AG04450 (cell line): ENCODE results near the gene ATP1A4. TPM values are rescaled to one million over a fixed set of nuclear protein-coding genes. Genes with fewer than 3 reads are reported as not detected.

Experiments used
- CTCF ChIA-PET: fragments of 300-600, 350-600 bp; formaldehyde crosslinking; extraction: SDS; loops from one replicate; lab custom pipeline; 2022; ENCODE audit warnings: antibody characterized with exemption, inconsistent platforms; lab: Charles Lee
- POLR2A ChIA-PET: fragments of 350-600 bp; formaldehyde crosslinking; extraction: SDS; loops from one replicate; lab custom pipeline; 2021; ENCODE audit warnings: antibody characterized with exemption, inconsistent platforms; lab: Yijun Ruan, JAX
- DNase-seq: peaks from one replicate; pipeline ENCODE4 v3.0.0-alpha.2; 2011; ENCODE audit warnings: low read depth, low spot score
- H3K27ac ChIP-seq: one replicate; pipeline ENCODE4 v1.5.1; 2012; ENCODE audit warnings: low read depth, low read length, control low read depth
- H3K27me3 ChIP-seq: one replicate; pipeline ENCODE4 v1.6.0; 2012; ENCODE audit warnings: low read length; ENCODE audit not compliant: control insufficient read depth, insufficient read depth
- H3K4me3 ChIP-seq: 2 replicates; pipeline ENCODE4 v1.5.1; 2011; ENCODE audit warnings: mild to moderate bottlenecking, low read depth, low read length, control low read depth
- H3K9me3 ChIP-seq: 2 replicates; pipeline ENCODE4 v1.5.1; 2012; ENCODE audit warnings: low read length; ENCODE audit not compliant: control insufficient read depth, insufficient read depth
- polyA plus RNA-seq: library from polyadenylated mRNA; depleted of rRNA; stranded (reverse); fragments of >200 nt; gene quantifications from 2 replicates; pipeline ENCODE4 v1.2.3, GENCODE V29; 2011
- TF ChIP-seq, protein P1 (sequence below): IDR thresholded peaks from 2 replicates; pipeline ENCODE4 v1.5.1; 2011; ENCODE audit warnings: low read depth, low read length, control low read depth, inconsistent platforms

Gene ATP1A4
- polyA plus RNA-seq, 1 experiment: not detected

DNA sequence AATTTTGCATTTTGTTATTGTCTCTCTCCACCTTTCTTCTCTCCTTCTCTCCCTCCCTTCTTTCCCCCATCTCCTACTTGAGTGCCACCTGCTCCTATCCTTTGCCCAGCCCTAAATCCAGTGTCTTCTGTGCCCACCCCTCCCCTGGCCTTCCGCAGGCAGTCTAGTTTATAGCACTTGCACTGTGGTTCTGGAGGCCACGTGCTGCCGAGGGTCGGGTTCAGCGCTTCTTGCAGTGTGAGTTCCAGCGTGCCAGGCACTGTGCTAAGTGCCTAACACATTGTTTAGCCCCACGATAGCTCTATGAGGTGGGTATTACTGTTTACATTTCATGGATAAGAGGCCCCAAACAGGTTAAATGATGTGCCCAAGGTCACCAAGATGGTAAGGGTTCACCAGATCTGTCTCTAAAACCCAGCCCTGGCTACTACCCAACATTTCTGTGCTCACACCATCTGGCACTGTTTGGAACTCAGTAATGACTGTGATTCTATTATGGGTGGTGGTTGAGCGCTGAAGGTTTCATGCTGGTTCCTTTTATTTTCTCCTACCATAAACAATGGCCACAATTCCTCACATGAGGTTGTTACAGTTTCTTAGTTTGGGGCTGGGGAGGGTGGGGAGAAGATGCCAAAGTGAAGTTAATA, 14.1 kb upstream of the ATP1A4 start:
- Histone ChIP-seq H3K27ac (no peak overlapping the region), H3K4me3 (no peak overlapping the region), H3K27me3 (peaks cover 24% of the 10 kb centered on the region), H3K9me3 (no peaks in the 10 kb centered on the region)
- ChIA-PET POLR2A (no interaction called here), CTCF (no interaction called here)
- no peak for DNase-seq
- TF ChIP-seq, protein P1, sequence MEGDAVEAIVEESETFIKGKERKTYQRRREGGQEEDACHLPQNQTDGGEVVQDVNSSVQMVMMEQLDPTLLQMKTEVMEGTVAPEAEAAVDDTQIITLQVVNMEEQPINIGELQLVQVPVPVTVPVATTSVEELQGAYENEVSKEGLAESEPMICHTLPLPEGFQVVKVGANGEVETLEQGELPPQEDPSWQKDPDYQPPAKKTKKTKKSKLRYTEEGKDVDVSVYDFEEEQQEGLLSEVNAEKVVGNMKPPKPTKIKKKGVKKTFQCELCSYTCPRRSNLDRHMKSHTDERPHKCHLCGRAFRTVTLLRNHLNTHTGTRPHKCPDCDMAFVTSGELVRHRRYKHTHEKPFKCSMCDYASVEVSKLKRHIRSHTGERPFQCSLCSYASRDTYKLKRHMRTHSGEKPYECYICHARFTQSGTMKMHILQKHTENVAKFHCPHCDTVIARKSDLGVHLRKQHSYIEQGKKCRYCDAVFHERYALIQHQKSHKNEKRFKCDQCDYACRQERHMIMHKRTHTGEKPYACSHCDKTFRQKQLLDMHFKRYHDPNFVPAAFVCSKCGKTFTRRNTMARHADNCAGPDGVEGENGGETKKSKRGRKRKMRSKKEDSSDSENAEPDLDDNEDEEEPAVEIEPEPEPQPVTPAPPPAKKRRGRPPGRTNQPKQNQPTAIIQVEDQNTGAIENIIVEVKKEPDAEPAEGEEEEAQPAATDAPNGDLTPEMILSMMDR: no peak

DNA sequence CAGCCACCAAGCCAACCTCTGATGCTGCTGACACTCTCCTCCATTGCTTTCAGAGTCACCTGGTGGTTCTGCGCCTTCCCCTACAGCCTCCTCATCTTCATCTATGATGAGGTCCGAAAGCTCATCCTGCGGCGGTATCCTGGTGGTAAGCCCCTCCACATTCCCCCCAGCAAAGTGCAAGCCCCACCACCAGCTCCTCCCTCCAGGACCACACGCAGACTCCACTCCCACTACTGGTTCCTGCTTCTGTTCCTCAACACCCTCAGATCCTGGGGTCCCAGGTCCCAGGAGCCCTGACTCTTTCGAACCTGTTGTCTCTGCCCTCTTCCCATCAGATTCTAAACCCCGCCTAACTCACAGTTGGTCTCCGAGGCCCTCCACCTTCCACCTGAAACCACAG, 11.6 kb upstream of the ATP1A4 start:
- POLR2A ChIA-PET: no interaction called here

DNA sequence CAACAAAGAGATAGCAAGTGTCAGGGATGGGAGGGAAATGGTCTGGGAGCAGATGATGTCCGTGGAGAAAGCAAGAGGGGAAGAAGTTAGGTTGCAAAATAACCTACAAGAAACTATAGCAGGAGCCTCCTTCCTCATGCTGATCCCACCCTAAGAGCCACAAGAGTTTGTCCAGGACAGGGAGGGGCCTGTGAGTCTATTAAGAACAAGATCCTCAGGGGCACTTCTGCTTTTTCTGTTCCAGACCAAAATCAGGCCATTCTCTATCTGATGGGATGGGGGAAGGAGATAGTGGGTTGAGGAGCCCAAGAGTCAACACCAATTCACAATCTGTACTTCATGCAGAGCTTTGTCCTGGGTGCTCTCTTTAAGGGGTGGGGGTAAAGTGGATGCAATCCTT, 7.7 kb upstream of the ATP1A4 start:
- ChIA-PET CTCF (no interaction called here), POLR2A (no interaction called here)
- H3K27ac ChIP-seq: no peak overlapping the region
- TF ChIP-seq, protein P1: no peak
- H3K4me3 ChIP-seq: no peak overlapping the region
- H3K27me3 ChIP-seq: peaks cover 16% of the 10 kb centered on the region
- DNase-seq: no peak
- H3K9me3 ChIP-seq: no peaks in the 10 kb centered on the region

More for the DNA sequence above, 11.6 kb upstream of the ATP1A4 start:
- TF ChIP-seq, protein P1: no peak
- DNase-seq: no peak
- Histone ChIP-seq H3K4me3 (no peak overlapping the region), H3K27me3 (peaks cover 22% of the 10 kb centered on the region), H3K9me3 (no peaks in the 10 kb centered on the region), H3K27ac (no peak overlapping the region)
- CTCF ChIA-PET: no interaction called here

DNA sequence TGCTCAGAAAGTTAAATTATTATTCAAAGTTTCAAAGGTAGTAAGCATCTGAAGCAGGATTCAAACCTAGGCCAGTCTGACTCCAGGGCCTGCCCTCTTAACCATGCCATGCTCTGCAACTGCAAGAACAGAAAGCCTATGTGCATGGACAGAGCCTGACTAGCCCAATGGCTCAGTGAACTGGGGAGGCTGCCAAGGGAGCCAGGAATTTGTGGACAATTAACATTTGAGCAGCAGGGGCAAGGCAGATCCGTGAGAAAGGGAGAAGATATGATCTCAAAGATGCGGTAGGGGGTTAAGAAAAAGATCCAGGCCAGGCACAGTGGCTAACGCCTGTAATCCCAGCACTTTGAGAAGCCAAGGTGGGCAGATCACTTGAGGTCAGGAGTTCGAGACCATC, 6.5 kb upstream of the ATP1A4 start:
- TF ChIP-seq, protein P1: no peak
- Histone ChIP-seq H3K9me3 (no peaks in the 10 kb centered on the region), H3K27me3 (peaks cover 16% of the 10 kb centered on the region), H3K4me3 (no peak overlapping the region), H3K27ac (no peak overlapping the region)
- CTCF ChIA-PET: no interaction called here
- POLR2A ChIA-PET: no interaction called here
- DNase-seq: no peak

DNA sequence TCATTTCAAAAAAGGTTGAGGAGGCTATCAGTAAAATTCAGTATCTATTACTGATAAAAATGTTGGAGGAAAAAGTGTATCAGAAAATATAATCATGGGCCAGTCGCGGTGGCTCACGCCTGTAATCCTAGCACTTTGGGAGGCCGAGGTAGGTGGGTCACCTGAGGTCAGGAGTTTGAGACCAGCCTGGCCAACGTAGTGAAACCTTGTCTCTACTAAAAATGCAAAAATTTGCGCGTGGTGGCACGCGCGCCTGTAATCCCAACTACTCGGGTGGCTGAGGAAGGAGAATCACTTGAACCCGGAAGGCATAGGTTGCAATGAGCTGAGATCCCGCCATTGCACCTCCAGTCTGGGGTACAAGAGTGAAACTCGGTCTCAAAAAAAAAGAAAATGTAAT, 5.3 kb upstream of the ATP1A4 start:
- TF ChIP-seq, protein P1: no peak
- H3K4me3 ChIP-seq: no peak overlapping the region
- ChIA-PET POLR2A (no interaction called here), CTCF (interaction anchor here (4.6 kb wide), 1 partner anchor 47 kb away, joined by 21 read pairs; no protein-coding TSS in a partner anchor)
- no peaks in the 10 kb centered on the region for H3K9me3 ChIP-seq
- DNase-seq: no peak
- peaks cover 15% of the 10 kb centered on the region for H3K27me3 ChIP-seq
- no peak overlapping the region for H3K27ac ChIP-seq
